NCI-H748 (cell line): ENCODE measurements around the gene SIGLEC11.
"Not testable (repeated sequence)": the region's sequence is repeated elsewhere in the genome, so short reads cannot be mapped to it uniquely, and the experiment has no call there.

ENCODE experiments used
- DNase-seq: peaks from one replicate; lab custom pipeline; 2025; ENCODE audit not compliant: unreplicated experiment; lab: John Stamatoyannopoulos, UW

The SIGLEC11 gene

DNA sequence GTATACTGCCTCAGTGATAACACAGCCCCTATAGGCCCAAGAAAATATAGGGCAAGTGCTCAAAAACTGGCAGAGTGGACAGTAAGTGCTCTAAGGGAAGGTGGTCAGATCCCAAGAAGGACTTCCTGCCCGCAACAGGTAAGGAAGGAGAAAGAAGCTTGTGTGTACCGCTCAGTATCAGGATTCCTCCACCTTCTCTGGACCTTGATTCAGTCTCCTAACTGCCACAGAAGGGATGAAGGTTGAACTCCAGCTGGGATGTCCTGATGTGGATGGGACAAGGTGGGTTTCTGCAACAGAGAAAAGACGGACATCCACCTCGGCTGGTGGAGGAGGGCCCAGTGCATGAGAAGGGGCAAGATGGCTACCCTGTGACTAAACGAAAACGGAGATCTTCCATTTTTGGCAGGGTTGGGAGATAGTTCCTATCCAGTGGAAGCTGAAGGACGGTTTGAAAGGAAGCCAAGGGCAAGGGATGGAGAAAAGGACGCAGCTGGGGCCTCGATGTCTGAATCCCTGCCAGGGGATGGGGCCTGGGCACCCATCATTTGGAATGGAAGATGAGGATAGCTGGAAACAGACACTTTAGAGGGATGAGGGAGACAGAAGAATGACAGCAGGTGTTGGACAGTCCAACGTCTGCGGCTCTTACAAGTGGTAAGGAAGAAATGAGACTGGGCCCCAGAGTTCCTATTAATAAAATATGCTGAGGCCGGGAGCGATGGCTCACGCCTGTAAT lies 33.3 kb downstream of the SIGLEC11 start:
- DNase-seq, result no peak

DNA sequence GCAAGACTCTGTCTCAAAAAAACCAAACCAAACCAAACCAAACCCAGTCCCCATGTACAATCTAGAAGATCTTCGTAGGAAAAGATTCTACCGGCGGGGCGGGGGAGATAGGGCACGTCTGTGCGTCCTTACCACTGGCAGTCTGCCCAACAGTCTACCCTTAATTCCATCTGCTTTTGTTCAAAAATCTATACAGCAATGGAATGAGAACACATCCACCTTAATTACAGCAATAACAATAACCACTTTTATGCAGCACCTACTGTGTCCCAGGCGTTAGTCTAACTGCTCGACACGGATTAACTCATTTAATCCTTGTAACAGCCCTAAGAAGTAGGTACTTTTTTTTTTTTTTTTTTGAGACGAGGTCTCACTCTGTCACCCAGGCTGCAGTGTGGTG lies 34.5 kb downstream of the SIGLEC11 start:
- no peak for DNase-seq

- DNase-seq, result no peak
Measured at GRCh38 chr19:49925486-49925885, 35.5 kb downstream of the SIGLEC11 start.

GRCh38 chr19:49924881-49925210 lies 36.1 kb downstream of the SIGLEC11 start:
- not testable (repeated sequence) for DNase-seq

GRCh38 chr19:49924004-49924880 lies 36.7 kb downstream of the SIGLEC11 start:
- DNase-seq, result no peak

- DNase-seq, result no peak
Measured at GRCh38 chr19:49923055-49924003, 37.6 kb downstream of the SIGLEC11 start.

GRCh38 chr19:49921871-49922795 lies 38.8 kb downstream of the SIGLEC11 start:
- no peak for DNase-seq

DNA sequence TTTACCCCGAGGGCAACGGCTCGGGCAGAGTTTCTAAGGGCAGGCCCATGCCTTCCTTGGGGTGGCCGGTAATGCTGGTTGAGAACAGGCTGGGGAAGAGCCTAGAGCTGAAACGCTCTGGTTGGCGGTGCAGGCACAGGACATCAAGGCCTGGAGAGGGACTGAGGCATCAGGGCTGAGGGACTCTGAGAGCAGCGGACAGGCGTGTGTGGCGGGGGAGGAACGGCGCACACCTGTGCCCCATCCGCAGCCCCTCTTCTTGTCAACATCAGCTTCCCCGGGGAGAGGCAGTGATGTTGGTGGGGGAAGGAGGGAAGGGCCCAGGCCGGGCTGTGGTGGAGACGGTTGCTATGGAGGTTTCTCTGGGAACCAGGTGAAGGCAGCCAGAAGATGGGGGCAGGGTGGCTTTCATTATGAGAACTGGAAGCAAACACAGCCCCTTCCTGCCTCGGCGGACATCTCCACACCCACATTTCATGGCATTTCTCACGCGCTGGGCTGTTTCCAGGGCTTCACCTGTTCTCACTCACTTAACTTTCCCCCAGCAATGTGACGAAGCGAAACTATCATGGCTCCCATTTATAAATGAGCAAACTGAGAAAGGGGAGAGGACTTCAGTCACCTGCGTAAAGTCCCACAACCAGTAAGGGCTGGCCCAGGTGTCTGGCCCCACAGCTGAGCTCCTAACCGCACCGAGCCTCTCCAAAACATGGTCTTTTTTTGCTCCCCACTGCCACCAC lies 40.2 kb downstream of the SIGLEC11 start:
- DNase-seq, result peak; percentile 56

DNA sequence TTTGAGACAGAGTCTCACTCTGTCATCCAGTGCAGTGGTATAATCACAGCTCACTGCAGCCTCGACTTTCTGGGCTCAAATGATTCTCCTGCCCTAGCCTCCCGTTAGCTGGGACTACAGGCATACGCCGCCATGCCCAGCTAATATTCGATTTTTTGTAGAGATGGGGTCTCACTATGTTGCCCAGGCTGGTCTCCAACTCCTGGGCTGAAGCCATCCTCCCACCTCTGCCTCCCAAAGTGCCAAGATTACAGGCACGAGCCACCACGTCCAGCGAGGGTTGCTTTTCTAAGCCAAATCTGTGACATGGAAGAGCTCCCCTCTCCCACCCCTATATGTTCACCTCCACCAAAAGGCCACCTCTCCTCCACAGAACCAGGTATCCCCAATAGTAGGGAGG lies 42.9 kb downstream of the SIGLEC11 start:
- DNase-seq, result no peak

DNA sequence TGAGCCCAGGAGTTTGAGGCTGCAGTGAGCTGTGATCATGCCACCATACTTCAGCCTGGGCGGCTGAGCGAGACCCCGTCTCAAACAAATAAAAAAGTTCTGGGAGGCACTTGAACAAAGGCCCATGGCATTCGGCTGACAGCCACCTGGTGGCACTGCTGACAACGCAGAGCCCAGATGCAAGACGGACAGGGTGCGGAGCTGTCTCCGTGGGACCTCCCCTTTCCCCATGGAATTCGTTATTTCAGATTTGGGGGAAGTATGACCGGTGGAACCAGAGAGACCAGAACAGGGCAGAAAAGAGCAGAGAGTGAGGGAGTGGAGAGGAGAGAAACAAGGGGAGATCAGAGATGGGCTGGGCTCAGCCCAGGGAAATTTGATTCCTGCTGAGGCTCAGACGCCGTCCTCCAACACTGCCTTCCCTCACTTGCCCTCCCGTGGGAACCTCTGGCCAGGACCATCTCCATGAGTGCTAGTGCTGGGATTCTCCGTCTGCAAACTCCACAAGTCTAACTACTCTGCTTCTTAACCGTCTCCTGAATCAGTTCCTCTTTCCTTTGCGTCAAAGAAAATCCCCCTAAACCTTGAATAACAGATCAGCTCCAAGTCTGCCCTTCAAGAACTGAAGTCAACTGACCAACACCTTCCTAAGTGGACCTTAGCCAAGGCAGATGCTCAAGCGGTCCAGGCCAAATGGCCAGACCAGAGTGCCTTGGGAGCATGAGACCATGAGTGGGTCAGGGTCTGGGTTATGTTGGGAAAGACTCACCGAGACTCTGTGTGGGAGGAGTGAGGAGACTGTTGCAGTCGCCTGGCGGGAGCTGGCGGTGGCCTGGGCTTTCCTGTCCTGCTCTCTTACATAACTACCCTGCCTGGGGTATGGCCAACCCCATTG lies 43.9 kb downstream of the SIGLEC11 start:
- DNase-seq, result no peak

GRCh38 chr19:49915271-49915670 lies 45.7 kb downstream of the SIGLEC11 start:
- DNase-seq, result no peak

GRCh38 chr19:49913720-49914119 lies 47.3 kb downstream of the SIGLEC11 start:
- no peak for DNase-seq

DNA sequence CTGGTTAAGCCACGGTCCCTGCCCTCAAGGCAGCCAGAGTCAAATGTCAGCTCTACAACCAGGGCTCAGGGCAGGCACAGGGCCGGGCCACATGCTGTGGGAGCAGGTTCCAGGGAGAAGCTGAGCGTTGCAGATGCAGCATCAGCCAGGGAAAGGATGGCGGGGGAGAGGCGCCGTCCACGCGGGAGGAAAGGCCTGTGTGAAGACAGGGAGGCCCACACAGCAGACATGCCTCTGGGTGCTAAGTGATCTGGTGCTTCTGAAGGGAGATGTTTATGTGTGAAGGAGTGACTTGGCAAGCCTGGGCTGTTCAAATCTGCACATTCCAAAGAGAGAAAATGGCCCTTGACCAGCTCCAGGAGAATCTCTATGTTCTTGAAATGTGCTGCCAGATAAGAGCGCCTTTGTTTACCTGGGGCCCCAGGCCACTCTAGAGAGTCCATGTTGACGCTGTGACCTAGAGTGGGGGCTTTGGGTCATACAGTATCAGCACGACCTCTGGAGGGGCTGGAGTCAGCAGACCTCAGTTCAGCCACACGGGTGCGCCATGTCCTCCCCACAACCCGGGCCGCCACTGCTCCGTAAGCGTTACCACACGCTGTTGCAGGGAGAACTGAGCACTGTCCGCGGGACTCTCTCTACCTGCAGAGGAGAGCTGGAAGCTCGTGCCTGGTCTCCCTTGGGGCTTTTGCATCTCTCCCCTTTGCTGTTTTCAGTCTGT lies 47.8 kb downstream of the SIGLEC11 start:
- DNase-seq, result no peak

- no peak for DNase-seq
Measured at GRCh38 chr19:49911381-49912145, 49.4 kb downstream of the SIGLEC11 start.

DNA sequence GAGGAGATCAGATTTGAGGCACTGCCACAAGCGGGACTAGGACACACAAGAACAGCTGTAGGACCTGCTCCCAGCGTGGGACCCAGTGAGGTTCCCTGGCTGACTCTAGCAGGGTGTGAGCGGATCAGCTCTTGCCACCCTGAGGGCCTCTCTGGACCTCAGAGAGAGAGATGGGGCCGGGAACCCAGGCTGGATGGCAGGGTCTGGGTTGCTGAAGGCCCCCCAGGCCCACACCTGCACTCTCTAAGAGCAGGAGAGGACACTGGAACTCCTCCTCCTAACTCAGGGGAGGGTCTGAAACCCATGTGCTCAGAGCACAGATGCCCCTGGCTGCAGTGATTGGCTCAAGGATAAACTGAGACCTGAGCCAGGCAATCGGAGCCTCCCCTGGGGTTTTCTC lies 50.8 kb downstream of the SIGLEC11 start:
- no peak for DNase-seq

- DNase-seq, result no peak
Measured at GRCh38 chr19:49908480-49909420, 52.2 kb downstream of the SIGLEC11 start.
